HG03558 (cell line): ENCODE data around the gene RAF1.
A peak's percentile ranks its signal among the peaks of the same experiment; 100 is the strongest.
"Not testable (repeated sequence)": the region's sequence is repeated elsewhere in the genome, so short reads cannot be mapped to it uniquely, and the experiment has no call there.

Experiments used
- ATAC-seq: cut with Tn5 transposase; IDR thresholded peaks from one replicate; pipeline ENCODE4 v1.9.1; 2021; ENCODE audit warnings: moderate number of reproducible peaks; ENCODE audit not compliant: unreplicated experiment; ENCODE audit errors: extremely low read depth

The RAF1 gene

DNA sequence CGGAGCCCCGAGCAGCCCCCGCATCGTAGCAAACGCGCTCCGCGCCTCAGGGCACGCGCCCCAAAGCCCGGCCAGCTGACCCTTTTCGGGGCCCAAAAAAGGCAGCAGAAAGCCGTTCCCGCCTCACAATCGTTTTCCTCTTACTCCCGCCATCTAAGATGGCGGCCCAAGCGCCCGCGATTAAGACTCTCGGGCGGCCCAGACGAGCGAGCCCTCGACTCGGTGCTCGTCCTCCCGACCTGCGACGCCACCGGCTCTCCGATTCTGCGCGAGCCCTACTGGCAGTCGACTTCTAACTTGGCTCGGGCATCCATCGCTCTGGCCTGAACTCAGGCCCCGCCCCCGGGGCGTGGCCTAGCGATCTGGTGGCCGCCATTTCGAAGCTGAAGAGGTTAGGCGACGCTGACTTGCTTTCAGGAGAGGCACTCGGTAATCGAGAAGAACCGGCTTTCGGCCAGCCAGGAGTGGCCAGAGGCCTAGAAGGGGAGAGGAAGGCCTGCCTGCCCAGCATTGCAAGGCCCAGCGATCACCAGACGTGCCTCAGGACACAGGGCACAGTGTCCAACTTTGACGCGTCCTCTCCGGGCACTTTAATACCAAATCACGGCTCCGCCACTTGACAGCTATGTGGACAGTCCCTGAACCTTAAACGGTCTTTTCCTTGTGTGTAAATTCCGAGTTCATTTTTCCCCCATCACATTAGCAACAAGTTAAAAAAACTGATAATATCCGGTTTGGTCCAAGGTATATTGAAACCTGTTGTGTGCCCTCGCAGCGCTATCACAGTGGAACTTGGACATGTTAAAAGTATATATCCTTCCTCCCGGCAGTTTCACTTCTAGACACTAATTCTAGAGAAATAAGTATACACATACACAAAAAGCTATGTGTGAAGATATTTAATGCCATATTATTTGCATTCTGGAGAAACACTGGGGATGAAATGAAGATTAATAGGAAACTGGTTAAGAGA lies at the start of gene RAF1:
Gene RAF1 (minus strand): TSS at position 182 of the 973 bp plus-strand sequence. CDS start 45,396 bp downstream, outside the sequence.
- ATAC-seq, result peak; percentile 58

DNA sequence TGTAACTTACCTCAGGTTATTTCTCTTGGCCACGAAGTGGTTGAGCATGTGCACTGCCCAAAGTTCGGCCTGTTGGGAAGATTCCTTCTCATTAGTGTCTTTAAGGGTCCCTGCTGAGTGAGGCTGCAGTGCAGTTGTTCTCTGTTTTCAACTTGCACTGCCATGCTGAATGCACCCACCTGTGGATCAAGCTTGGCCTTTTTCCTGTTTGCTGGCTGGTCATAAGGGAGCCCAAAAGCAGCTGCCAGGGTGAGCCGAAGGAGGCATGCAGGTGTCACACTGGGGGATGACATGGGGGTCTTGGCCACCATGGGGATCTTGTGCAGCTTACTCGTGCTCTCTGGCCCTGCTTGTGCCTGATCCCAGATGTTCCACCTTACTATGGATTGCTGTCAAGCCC lies 46.1 kb upstream of the RAF1 start:
- ATAC-seq, result no peak

DNA sequence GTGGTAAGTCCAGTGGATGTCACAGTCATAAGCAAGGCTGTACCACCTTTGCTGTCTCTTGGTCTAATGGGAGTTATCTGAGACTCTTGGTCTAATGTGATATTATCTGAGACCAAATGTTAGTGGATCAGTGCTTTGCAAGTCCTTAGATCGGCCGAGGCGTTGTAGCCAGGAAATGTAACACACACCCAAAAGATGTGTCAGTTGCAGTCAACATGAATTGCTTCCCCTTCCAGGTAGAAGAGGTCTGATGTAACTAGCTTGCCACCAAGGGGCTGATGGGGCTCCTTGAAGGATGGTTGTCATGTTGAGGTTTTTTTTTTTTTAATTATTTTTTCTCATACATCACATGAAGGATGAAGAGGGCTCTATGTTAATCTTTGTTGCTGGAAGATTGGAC lies 45.4 kb upstream of the RAF1 start:
- ATAC-seq, result no peak

DNA sequence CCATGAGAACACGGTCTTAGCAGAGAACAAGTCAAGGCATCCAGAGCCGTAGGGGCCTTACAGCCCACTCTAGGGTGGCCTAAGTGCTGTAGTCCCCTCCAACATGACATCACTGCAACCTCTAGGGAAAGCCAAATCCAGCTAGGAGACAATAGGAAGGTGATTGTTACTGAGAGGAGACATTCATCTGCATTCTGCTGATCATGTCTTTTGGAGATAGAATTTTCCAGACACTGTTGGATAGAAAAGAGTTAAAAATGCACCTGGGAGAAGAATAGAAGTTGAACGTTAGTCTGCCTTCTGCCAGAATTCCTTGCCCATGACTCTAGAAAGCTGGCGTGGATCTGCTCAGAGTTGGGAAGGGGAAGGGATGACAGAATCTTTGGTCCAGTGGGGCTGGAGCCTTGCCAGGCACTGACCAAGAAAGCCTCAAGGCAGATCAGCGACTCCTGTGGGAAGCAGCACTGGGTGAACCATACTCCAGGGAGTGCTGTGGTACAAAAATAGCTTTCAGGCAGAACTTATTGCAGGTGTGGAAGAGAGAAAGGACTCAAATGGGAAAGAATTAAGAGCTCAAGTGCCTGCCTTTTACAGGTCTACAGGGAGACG lies 44.8 kb upstream of the RAF1 start:
- ATAC-seq, result no peak

DNA sequence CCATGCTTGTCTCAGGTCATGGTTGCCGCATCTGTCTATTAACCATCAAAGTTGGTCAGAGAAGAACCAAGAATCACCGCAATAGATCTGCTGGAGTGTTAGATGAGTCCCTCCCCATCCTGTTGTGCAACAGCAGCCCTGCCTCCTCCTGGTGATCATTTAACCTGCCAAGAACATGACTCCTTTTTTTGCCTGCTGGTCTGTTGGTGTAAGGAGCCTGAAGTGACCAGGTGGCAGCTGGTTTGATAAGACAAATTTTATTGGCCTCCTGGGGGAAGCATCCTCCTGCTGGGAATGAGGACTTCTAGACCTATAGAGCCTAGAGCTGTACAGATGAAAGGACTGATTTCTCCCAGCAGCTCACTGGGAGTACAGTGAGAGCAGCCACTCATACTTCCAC lies 43.5 kb upstream of the RAF1 start:
- no peak for ATAC-seq

DNA sequence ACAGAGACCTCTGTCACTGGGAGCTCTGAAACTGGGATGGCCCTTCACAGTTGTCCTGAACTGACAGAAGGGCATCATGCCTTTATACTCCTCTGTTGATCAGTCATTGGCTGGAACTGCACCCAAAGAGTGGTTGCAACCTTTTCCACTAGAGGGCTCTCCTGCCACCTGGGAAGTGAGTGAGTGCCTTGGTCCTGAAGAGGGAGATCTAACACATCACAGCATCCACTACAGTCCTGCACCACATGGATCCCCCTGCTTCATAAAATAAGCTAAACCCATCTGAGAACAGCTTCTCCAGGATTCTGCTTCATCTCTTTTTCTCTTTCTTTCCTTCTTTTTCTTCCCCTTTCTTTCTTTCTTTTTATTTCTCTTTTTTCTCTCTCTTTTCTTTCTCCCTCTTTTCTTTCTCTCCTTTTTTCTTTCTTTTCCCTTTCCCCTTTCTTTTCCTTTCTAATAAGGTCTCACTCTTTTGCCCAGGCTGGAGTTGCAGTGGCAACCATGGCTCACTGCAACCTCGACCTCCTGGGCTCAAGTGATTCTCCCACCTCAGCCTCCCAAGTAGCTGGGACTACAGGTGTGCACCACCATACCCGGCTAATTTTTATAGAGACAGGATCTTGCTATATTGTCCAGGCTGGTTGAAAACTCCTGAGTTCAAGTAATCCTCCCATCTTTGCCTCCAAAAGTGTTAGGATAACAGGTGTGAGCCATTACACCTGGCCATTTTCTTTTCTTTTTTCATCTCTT lies 42.8 kb upstream of the RAF1 start:
- ATAC-seq, result peak; percentile 97

DNA sequence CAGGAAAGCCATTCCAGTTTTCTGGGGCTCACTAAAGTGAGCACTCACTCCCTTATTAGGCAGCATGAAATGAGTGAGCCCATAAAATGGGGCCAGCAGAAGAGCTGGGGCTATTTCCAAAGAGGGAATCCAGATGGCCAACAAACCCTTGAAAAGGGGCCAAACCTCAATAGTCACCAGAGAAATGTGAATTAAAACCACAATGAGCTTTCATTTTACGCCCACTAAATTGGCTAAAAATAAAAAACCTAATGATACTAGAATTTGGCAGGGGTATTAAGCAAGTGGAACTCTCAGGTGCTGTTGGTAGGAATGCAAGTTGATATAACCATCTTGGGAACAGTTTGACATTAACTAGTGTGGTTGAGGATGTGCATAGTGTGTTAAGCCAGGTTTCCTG lies 42.1 kb upstream of the RAF1 start:
- ATAC-seq, result no peak

DNA sequence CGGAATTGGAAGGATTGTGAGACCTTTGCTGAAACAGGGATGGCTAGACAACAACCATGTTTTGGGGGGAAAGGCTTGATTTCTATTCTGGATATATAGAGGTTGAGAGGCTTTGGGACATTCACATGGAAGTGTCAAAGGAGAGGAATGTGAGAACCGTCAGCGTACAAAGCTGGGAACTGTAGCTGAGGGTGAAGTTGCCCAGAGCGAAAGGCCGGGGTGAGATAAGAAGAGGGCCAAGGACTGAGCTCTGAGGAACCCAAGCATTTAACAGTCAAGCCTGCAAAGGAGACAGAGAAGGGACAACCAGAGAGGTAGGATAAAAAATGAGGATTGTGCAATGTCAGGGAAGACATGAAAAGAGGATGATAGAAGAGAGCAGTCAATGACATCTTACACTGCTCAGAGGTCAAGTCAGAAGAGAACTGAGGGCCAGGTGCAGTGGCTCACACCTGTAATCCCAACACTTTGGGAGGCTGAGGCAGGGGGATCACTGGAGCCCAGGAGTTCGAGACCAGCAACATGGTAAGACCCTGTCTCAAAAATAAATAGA lies 41.5 kb upstream of the RAF1 start:
- no peak for ATAC-seq

DNA sequence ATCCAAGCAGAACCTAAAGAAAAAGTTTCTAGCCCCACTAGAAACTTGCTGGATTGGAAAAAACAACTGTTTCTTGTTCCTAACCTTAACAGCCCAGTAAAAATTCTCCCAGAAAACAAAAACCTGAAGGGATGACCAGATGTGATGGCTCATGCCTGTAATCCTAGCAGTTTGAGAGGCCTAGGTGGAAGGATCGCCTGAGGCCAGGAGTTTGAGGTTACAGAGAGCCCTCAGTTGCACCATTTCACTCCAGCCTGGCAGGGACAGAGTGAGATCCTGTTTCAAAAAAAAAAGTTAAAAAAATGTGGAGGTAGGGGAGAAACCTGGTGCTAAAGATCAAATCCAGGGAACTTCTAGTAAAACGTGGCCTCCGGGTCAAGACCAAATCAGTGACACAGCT lies 38.6 kb upstream of the RAF1 start:
- no peak for ATAC-seq

DNA sequence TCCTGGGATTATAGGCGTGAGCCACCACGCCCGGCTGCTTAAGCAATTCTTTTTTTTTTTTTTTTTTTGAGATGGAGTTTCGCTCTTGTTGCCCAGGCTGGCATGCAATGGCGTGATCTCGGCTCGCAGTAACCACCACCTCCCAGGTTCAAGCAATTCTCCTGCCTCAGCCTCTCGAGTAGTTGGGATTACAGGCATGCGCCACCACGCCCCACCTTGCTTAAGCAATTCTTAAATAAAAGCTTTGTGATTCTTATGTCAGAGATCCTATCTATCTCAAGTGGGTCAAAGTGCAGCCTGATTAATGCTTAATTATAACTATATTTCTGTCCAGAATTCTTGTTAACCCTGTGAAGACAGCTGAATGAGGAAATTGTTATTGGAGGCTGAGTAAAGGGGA lies 37.7 kb upstream of the RAF1 start:
- not testable (repeated sequence) for ATAC-seq

DNA sequence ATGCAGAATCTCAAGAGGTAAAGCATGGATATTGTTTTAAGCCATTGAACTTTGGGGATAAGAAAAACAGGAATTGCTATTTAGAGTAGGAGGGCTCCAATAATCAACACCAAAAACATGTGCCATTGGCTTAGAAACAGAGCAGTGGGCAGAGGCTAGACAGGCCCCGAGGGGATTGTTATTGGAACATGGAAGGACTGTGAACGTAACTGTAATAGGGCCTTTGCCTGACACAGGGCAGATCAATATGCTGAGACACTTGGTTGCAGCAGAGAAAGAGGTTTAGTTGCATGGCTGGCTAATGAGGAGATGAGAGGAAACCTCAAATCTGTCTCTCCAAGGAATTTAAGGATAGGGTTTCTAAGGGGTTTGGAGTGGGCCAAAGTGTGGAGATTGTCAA lies 36.9 kb upstream of the RAF1 start:
- ATAC-seq, result no peak

DNA sequence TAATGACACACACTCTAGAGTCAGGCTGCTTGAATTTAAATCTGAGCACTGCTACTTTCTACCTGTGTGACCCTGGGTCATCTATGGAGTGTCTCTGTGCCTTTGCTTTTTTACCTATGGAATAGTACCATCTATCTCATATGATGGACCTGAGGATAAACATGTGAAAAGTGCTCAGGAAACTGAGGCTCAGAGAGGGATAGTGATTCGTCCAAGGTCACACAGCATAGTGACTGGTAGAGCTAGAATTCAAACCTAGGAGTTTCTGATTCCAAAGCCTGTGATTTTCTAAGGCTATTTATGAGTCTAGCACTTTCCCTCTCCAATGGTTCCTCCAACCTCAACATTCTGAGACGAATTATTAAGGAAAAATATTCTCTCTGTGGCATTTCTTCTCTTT lies 32.0 kb upstream of the RAF1 start:
- ATAC-seq, result no peak

DNA sequence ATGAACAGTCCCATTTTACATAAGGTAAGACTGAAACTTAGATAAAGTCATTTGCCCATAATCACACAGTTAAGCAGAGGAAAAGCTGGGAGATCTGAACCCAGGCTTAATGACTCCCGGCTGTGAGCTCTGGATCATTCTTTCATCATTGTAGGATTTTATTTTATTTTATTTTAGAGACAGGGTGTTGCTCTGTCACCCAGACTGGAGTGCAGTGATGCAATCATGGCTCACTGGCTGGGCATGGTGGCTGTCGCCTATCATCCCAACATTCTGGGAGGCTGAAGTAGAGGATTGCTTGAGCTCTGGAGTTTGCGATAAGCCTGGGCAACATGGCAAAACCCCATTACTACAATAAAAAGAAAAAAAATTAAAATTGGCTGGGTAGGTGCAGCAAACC lies 31.2 kb upstream of the RAF1 start:
- ATAC-seq, result no peak

DNA sequence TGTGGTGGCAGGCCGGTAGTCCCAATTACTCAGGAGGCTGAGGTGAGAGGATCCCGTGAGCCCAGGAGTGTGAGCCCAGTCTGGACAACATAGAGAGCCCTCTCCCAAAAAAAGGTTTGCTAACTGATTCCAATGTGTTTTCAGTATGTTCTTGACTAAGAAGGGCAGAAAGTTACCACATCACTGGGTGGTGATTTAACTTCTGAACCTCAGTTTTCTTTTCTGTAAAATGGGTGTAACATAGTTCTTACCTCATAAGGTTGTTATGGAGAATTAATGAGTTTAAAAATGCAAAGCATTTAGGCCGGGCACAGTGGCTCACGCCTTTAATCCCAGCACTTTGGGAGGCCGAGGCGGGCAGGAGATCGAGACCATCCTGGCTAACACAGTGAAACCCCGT lies 28.5 kb upstream of the RAF1 start:
- no peak for ATAC-seq

DNA sequence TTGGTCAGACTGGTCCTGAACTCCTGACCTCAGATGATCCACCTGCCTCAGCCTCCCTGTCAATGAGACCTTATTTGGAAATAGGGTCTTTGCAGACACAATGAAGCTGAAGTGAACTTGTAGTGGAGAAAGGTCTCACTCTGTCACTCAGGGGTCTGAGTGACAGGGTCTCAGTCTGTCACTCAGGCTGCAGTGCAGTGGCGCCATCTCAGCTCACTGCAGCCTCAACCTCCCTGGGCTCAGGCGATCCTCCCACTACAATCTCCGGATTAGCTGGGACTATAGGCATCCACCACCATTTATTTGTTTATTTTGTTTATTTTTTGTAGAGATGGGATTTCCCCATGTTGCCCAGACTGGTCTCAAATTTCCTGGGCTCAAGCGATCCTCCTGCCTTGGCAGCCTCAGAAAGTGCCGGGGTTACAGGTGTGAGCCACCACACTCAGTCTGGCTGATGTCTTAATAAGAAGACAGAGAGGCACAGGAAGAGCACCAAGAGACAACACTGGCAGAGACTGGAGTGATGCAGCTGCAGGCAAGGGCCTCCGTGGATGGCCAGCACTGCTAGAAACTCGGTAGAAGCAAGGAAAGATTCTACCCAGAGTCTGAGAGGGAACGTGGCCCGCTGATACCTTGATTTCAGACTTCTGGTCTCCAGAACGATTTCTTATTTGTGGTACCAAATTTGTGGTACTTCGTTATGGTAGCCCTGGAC lies 26.2 kb upstream of the RAF1 start:
- ATAC-seq, result no peak

DNA sequence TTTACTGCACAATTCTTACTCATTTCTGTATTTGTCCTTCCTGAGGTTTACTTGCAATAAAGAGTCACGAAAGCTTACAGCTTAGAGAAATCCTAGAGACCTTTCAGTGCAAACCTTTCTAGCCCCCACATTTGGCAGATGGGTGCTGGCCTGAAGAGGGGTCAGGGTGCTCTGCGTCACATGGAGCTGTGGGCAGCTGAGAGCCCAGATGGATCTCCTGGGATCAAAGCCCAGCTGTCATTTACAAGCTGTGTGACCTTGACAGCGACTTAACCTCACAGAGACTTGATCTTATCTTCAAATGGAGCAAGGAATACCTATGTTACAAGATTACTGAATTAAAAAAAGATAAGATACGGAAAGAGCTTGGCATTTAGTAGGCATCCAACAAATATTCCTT lies 24.0 kb upstream of the RAF1 start:
- no peak for ATAC-seq

DNA sequence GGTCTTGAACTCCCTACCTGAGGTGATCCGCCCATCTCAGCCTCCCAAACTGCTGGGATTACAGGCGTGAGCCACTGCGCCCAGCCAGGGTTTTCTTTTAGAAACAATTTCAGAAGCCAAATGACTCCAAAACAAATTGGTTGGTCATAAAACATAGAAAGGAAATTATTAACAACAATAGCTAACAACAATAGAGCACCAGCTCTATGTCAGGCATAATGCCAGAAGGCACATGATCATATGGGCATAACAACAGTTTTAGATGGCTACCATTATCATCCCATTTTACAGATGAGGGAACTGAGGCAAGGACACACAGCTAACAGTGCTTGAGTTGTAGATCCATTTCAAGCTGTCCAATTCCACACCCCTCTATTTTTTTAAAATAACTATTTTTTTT lies 22.2 kb upstream of the RAF1 start:
- no peak for ATAC-seq

DNA sequence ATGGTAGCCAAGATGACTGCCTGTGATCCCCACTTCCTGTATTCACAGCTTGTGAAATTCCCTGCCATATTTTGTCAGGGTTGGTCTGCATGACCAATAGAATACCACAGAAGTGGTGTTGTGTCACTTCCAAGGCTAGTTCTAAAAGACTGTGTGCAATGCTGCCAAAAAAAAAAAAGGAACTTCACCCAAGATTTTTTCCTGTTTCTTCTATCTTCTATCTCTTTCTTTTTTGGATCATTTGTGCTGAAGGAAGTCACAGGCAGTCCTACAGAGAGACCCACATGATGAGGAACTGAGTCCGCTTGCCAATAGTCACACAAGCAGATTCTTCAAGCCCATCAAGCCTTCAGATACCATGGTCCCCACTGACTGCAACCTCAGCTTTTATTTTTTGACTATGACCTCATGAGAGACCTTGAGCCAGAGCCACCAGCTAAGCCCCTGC lies 18.1 kb upstream of the RAF1 start:
- no peak for ATAC-seq

DNA sequence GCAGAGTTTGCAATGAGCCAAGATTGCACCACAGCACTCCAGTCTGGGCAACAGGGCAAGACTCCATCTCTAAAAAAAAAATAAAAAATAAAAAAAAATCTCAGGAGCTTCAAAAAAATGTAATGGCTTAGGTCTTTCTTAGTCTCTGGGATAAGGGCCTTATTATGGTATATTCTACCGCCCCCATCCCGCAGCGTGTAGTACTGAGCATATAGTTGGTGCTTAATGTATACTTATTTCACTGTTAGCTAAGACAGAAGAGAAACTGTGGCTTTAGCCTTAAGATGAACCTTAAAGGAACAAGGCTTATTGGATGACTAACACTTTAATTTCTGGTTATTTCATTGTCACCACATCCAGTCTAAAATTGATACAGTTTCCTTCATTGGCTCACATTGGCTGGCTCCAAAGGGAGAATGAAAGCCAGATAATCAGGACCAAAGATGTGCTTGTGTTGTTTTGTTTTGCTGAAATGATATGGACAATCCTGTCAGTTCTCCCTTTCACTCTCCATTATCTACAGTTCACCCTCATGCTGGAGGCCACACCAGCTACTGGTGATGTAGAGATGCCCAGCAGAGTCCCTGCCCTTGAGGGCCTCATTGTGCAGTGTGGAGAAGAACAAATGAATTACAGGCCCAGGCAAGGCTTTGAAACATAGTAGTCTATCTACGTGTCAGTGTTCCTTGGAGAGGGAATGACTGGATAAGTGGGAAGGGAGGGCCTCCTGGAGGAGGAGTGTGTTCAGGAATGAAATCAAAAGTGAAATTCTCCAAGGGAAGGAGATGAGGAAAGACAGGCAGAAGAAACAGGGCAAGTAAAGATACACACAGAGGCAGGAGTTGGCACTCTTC lies 17.4 kb upstream of the RAF1 start:
- no peak for ATAC-seq
